Lung (tissue), 12 donors: ENCODE measurements around the gene METTL14. TPM values are rescaled to one million over a fixed set of nuclear protein-coding genes. Genes with fewer than 3 reads are reported as not detected.

Source experiments
- ATAC-seq: fragments of 200-7000 bp; cut with Tn5 transposase; one replicate; pipeline ENCODE4 v1.9.1; 2020; ENCODE audit warnings: moderate number of reproducible peaks; ENCODE audit not compliant: insufficient read depth, low FRiP score
- DNase-seq, 3 donors: peaks; one replicate each; pipeline ENCODE4 v3.0.0-alpha.2; 2013 to 2017
- H3K27ac ChIP-seq, 2 donors: one replicate each; pipeline ENCODE4 v1.5.1; 2013; ENCODE audit warnings: mild to moderate bottlenecking in 2 of 2, moderate library complexity in 2 of 2, control low read depth in 1 of 2, inconsistent platforms in 1 of 2, low read depth in 1 of 2, low read length in 1 of 2
- H3K27me3 ChIP-seq, 3 donors: one replicate each; pipeline ENCODE4 v1.5.1; 2013; ENCODE audit warnings: low read length in 2 of 3; ENCODE audit not compliant: control insufficient read depth in 3 of 3, insufficient read depth in 3 of 3
- H3K36me3 ChIP-seq, 4 donors: one replicate each; pipeline ENCODE4 v1.5.1; 2013; ENCODE audit warnings: low read length in 4 of 4, mild to moderate bottlenecking in 1 of 4, moderate library complexity in 1 of 4; ENCODE audit not compliant: control insufficient read depth in 4 of 4, insufficient read depth in 4 of 4
- H3K4me1 ChIP-seq, 5 donors: one replicate each; pipeline ENCODE4 v1.5.1; 2013; ENCODE audit warnings: low read length in 5 of 5, mild to moderate bottlenecking in 2 of 5, moderate library complexity in 1 of 5; ENCODE audit not compliant: control insufficient read depth in 5 of 5, insufficient read depth in 5 of 5
- H3K4me3 ChIP-seq: one replicate; pipeline ENCODE4 v1.5.1; 2013; ENCODE audit warnings: mild to moderate bottlenecking, control low read depth, moderate library complexity
- H3K9ac ChIP-seq, 2 donors: one replicate each; pipeline ENCODE4 v1.5.1; 2013; ENCODE audit warnings: low read length in 2 of 2, control low read depth in 1 of 2; ENCODE audit not compliant: insufficient read depth in 1 of 2
- H3K9me3 ChIP-seq, 4 donors: one replicate each; pipeline ENCODE4 v1.5.1; 2013; ENCODE audit warnings: low read length in 3 of 4, mild to moderate bottlenecking in 1 of 4, moderate library complexity in 1 of 4; ENCODE audit not compliant: control insufficient read depth in 4 of 4, insufficient read depth in 3 of 4
- WGBS, 2 donors: extraction: QIAGEN DNeasy Blood & Tissue Kit; methylation state at CpG; one replicate each; pipeline ENCODE4 v1.1.7; 2013; 5-methylcytosine and 5-hydroxymethylcytosine counted together
- polyA plus RNA-seq, 2 donors: library from polyadenylated mRNA; stranded (reverse); fragments of 200-250 nt; gene quantifications; one replicate each; pipeline ENCODE4 v1.2.1, GENCODE V29; 2013
- total RNA-seq, 2 donors: library from RNA; depleted of rRNA in 1 of 2; stranded (reverse); fragments of >200 nt in 1 of 2; gene quantifications; one replicate each; pipeline ENCODE4 v1.2.1, GENCODE V29; 2014 to 2021
- TF ChIP-seq, protein P1 (sequence below): IDR thresholded peaks from 2 replicates; pipeline ENCODE4 v1.5.1; 2012; ENCODE audit warnings: mild to moderate bottlenecking; ENCODE audit errors: control extremely low read depth, extremely low read depth
- donor health status: control.
- donor health status: control.
- donor health status: Bipolar disorder and iron deficiency.
- donor health status: healthy.
- donor health status: DM: yes; HTN: yes; CAD: no.

The METTL14 gene
- total and polyA plus RNA-seq, 4 donors: 5.5 to 39.4 (median 19.9) TPM

DNA sequence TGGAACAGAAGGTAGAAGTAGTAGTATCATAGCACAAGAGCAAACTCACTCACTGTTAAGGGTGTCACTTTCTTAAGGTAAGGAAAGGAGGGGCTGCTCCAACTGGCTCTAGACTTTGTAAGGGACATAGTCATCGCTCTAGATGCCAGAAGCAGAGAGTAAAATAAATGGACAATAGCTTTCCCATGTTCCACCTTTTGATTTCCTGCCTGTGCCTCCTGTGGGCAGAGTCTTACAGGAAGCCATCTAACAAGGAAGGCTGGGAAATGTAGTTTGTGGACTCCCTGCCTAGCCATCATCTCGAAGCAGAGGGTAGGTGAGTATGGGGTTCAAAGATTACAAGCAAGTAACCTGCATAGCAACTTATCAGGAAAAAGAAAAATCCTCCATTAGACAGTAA, 1.7 kb upstream of the METTL14 start:
- 19 to 30% methylated on average over 2 of the region's 2 CpGs for WGBS, 2 donors
- H3K27ac ChIP-seq: no peak overlapping the region
- no peak for DNase-seq
- no peak for ATAC-seq
- H3K4me3 ChIP-seq: no peak overlapping the region
- H3K36me3 ChIP-seq: peaks cover 0 to 5% (median 2%) of the 10 kb centered on the region in 4 donors
- no peaks in the 10 kb centered on the region for H3K9me3 ChIP-seq
- H3K27me3 ChIP-seq: no peaks in the 10 kb centered on the region
- H3K9ac ChIP-seq: no peak overlapping the region
- H3K4me1 ChIP-seq: peaks cover 0 to 9% (median 3%) of the 10 kb centered on the region in 5 donors
- TF ChIP-seq, protein P1, sequence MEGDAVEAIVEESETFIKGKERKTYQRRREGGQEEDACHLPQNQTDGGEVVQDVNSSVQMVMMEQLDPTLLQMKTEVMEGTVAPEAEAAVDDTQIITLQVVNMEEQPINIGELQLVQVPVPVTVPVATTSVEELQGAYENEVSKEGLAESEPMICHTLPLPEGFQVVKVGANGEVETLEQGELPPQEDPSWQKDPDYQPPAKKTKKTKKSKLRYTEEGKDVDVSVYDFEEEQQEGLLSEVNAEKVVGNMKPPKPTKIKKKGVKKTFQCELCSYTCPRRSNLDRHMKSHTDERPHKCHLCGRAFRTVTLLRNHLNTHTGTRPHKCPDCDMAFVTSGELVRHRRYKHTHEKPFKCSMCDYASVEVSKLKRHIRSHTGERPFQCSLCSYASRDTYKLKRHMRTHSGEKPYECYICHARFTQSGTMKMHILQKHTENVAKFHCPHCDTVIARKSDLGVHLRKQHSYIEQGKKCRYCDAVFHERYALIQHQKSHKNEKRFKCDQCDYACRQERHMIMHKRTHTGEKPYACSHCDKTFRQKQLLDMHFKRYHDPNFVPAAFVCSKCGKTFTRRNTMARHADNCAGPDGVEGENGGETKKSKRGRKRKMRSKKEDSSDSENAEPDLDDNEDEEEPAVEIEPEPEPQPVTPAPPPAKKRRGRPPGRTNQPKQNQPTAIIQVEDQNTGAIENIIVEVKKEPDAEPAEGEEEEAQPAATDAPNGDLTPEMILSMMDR: no peak

DNA sequence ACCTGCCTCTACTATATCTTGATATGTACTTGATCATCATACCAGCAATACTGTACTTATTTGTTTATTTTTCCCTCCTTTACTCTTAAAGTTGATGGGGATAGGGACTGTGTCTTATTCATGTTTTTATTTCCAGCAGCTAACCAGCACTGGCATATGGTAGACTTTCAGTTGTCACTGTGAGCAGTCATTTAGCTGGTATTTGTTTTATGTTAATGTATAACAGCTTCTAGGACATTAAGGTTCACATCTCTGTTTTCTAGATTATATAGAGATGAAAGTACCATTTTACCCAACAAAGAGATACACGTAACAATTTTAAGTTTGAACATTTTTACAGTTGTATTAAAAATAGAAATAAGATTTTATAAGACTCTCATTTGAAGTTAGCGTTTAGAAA, 17.9 kb downstream of the METTL14 start:
- DNase-seq: no peak
- TF ChIP-seq, protein P1: no peak
- Histone ChIP-seq H3K36me3 (peaks cover 16 to 48% (median 36%) of the 10 kb centered on the region in 4 donors), H3K27ac (no peak overlapping the region), H3K4me3 (no peak overlapping the region), H3K9me3 (no peaks in the 10 kb centered on the region), H3K27me3 (no peaks in the 10 kb centered on the region), H3K4me1 (no peaks in the 10 kb centered on the region), H3K9ac (no peak overlapping the region)
- ATAC-seq: no peak
- WGBS, 2 donors: 46 to 97% methylated on average over 2 of the region's 2 CpGs

GRCh38 chr4:118711052-118711451, 25.9 kb downstream of the METTL14 start:
- no peak overlapping the region for H3K27ac ChIP-seq
- no peaks in the 10 kb centered on the region for H3K27me3 ChIP-seq
- H3K9me3 ChIP-seq: no peaks in the 10 kb centered on the region
- DNase-seq: no peak
- no peaks in the 10 kb centered on the region for H3K4me1 ChIP-seq
- no peak for ATAC-seq
- H3K9ac ChIP-seq: no peak overlapping the region
- TF ChIP-seq, protein P1: no peak
- H3K36me3 ChIP-seq: peaks cover 10 to 33% (median 18%) of the 10 kb centered on the region in 4 donors
- H3K4me3 ChIP-seq: no peak overlapping the region
- WGBS, 2 donors: 95 to 98% methylated on average over 2 of the region's 2 CpGs

- no peaks in the 10 kb centered on the region for H3K27me3 ChIP-seq
- TF ChIP-seq, protein P1: no peak
- no peaks in the 10 kb centered on the region for H3K9me3 ChIP-seq
- no peaks in the 10 kb centered on the region for H3K4me1 ChIP-seq
- 76 to 86% methylated on average over 1 of the region's 1 CpG for WGBS, 2 donors
- no peak for ATAC-seq
- DNase-seq: no peak
- H3K36me3 ChIP-seq: peaks cover 9 to 25% (median 14%) of the 10 kb centered on the region in 4 donors
- H3K9ac ChIP-seq: no peak overlapping the region
- H3K27ac ChIP-seq: no peak overlapping the region
- peak overlapping the region; percentile 9 for H3K4me3 ChIP-seq
These were observed 27.7 kb downstream of the METTL14 start for GRCh38 chr4:118712872-118713271.
